ENCODE data around the gene FGD5.

The FGD5 gene

GRCh38 chr3:14969671-14970070, 150.9 kb downstream of the FGD5 start:
- Histone ChIP-seq H3K9ac (no peak overlapping the region), H3K36me3 (ENCODE audit: insufficient read depth) (no peaks in the 10 kb centered on the region), H4K20me1 (ENCODE audit: insufficient read depth) (no peaks in the 10 kb centered on the region), H3K4me2 (no peak overlapping the region), H3K27me3 (ENCODE audit: insufficient read depth, low read depth) (no peaks in the 10 kb centered on the region), H2AFZ (ENCODE audit: low read depth) (no peak overlapping the region), H3K79me2 (ENCODE audit: insufficient read depth, low read depth) (no peaks in the 10 kb centered on the region), H3K27ac (no peak overlapping the region), H3K4me1 (ENCODE audit: low read depth, poor library complexity, severe bottlenecking) (no peaks in the 10 kb centered on the region), H3K4me3 (IDR thresholded peaks at IDR 0.05; ENCODE audit: insufficient read depth, low read depth, low read length) (no peak overlapping the region)
- no peak for TF ChIP-seq CTCF (conservative IDR thresholded peaks at IDR 0.05; ENCODE audit: low read depth, low read length)

- no peak overlapping the region for H3K9ac ChIP-seq
- no peak overlapping the region for H3K27ac ChIP-seq
- no peaks in the 10 kb centered on the region for H3K4me1 ChIP-seq (ENCODE audit: low read depth, poor library complexity, severe bottlenecking)
- no peak overlapping the region for H3K4me2 ChIP-seq
- H3K36me3 ChIP-seq (ENCODE audit: insufficient read depth), result no peaks in the 10 kb centered on the region
- no peaks in the 10 kb centered on the region for H3K79me2 ChIP-seq (ENCODE audit: insufficient read depth, low read depth)
- no peak overlapping the region for H2AFZ ChIP-seq (ENCODE audit: low read depth)
- no peaks in the 10 kb centered on the region for H3K27me3 ChIP-seq (ENCODE audit: insufficient read depth, low read depth)
- no peaks in the 10 kb centered on the region for H4K20me1 ChIP-seq (ENCODE audit: insufficient read depth)
- TF ChIP-seq CTCF (conservative IDR thresholded peaks at IDR 0.05; ENCODE audit: low read depth, low read length), result no peak
- H3K4me3 ChIP-seq (IDR thresholded peaks at IDR 0.05; ENCODE audit: insufficient read depth, low read depth, low read length), result no peak overlapping the region
These were observed 157.6 kb downstream of the FGD5 start for GRCh38 chr3:14976317-14976716.

GRCh38 chr3:14980689-14981088, 161.9 kb downstream of the FGD5 start:
- no peak overlapping the region for H3K4me3 ChIP-seq (IDR thresholded peaks at IDR 0.05; ENCODE audit: insufficient read depth, low read depth, low read length)
- H3K79me2 ChIP-seq (ENCODE audit: insufficient read depth, low read depth), result no peaks in the 10 kb centered on the region
- no peaks in the 10 kb centered on the region for H3K4me1 ChIP-seq (ENCODE audit: low read depth, poor library complexity, severe bottlenecking)
- H4K20me1 ChIP-seq (ENCODE audit: insufficient read depth), result no peaks in the 10 kb centered on the region
- H3K27me3 ChIP-seq (ENCODE audit: insufficient read depth, low read depth), result no peaks in the 10 kb centered on the region
- H2AFZ ChIP-seq (ENCODE audit: low read depth), result no peak overlapping the region
- no peak overlapping the region for H3K9ac ChIP-seq
- no peak overlapping the region for H3K27ac ChIP-seq
- no peaks in the 10 kb centered on the region for H3K36me3 ChIP-seq (ENCODE audit: insufficient read depth)
- TF ChIP-seq CTCF (conservative IDR thresholded peaks at IDR 0.05; ENCODE audit: low read depth, low read length), result no peak
- no peak overlapping the region for H3K4me2 ChIP-seq
